HG02763 (cell line): ENCODE measurements around the gene RPL34.

Experiments used
- ATAC-seq: cut with Tn5 transposase; IDR thresholded peaks from one replicate; pipeline ENCODE4 v1.9.1; 2021; ENCODE audit warnings: mild to moderate bottlenecking, moderate library complexity; ENCODE audit not compliant: unreplicated experiment

RPL34 gene

DNA sequence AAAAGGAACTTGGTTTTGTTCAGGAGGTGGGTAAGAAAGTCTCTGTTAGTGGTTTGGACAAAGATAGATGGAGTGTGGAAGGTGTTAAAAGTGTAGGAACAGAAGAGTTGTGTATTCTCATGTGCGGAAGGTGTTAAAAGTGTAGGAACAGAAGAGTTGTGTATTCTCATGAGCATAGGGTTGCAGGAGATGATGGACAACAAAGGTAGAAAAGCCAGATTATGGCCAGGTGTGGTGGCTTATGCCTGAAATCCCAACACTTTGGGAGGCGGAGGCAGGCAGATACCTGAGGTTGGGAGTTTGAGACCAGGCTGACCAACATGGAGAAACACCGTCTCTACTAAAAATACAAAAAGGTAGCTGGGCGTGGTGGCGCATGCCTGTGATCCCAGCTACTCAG, 2.5 kb downstream of the RPL34 start:
- ATAC-seq = no peak

DNA sequence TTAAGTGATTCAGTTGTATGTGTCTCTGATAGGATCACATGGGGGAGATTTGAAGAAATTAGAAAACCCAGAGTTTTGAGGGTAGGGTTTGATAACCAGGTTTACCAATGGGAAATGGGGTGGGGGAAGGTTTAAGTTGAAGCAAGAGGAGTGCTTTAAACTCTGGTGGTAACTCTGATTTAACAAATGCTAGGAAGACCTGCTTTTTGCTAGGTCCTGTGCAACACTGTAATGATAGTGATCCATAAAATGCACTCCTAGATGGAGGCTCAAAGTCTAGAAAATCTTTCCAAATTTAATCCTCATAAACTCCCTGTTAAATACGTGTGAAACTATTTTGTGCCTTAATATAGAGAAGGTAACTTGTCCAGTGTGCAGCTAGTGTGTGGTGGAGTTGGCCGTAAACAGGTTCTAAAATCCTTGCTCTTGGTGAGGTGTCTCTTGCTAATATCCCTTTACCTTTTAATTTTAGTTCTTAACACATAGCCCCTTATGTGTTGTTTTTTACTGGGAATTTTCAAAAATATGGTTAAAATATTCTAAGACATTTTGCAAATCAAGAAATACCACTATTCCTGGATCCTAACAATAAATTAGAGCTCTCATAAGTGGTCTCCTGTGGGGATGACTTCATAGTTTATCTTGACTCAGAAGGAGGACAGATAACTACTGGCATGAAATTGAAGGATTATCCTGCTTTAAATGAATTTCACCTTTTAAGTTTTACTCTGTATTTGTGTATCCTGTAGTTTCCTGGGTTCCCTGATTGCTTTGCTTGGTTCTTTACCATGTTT, 4.1 kb downstream of the RPL34 start:
- no peak for ATAC-seq

- ATAC-seq = no peak
These were observed 5.7 kb downstream of the RPL34 start for GRCh38 chr4:108626056-108626455.

DNA sequence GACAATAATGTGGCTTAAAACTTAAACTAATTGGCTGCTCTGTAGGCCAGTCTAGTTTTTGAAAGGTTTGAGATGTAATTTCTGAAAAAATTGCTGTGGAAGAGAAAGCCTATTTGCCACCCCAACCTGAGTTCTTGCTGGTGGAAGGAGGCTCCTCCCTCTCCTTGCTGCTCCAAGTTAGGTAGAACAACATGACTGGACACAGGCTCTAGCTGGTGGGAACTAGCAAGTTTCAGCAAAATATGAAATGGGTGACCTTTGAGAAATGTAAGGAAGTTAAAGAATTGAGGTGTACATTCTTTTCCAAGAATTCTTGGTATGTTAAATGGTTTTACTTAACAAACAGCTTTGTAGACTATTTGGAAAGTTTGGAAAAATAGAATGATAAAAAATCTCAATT, 8.0 kb downstream of the RPL34 start:
- ATAC-seq = no peak

DNA sequence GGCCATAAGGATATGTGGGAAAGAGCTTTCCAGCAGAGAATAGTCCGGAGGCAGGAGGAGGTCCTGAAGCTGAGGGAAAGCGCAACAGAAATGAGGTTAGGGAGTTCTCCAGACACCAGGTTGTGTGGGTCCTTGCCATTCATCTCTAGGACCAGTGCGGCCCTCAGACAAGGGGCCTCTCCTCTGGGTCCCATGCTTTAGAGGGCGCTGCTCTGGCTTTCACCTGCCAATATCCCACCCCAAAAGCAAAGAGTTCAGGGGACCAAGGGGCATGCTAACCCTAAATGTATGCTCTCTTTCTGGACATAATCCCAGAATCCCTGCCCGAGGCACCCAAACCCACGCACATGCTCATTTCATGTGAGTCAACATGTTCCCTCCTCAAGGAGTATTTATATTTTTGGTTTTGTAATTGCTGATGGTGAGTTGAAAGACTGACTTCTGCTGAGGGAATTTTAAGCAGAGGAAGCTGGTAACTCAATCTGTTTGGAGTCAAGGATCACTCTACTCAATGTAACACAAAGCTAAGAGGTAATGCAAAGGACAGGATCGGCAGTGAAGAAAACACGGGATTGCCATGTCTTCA, 14.8 kb downstream of the RPL34 start:
- ATAC-seq = no peak

- ATAC-seq = no peak
These were observed 15.9 kb downstream of the RPL34 start for GRCh38 chr4:108636246-108636645.

- no peak for ATAC-seq
These were observed 17.5 kb downstream of the RPL34 start for GRCh38 chr4:108637856-108638255.

DNA sequence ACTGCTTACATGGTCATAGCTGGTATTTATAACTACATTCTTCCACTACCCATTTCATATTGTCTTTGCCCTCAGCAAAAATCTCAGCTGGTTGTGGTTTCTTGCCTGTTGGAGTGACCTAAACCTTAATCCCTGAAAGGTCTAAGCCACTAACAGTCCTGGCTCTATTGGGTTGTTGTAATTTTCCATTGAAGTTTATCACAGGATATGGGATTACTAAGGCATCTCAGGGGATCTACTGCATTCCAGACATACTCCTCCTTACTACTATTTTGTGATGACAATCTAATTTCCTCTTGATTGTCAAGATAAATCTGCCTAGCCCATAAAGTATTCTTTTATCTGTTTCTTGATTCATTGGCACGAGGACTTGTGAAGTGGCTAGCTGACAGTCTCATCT, 23.9 kb downstream of the RPL34 start:
- no peak for ATAC-seq

GRCh38 chr4:108646706-108647105, 26.3 kb downstream of the RPL34 start:
- ATAC-seq = no peak

DNA sequence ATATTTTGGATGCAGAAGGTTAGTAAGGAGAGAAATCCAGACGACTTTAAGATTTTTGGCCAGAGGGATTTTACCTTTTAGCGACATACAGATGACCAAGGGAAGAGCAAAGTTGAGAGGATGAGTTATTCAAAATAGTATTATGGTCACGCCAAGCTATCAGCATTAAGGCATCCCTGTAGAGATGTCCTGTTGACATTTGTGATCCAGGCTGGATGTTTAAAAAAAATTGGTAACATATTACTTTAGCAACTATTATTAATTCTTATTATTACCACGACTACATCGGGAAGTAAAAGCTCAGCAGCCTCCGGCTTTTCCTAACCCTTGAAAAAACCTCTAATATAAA, 29.5 kb downstream of the RPL34 start:
- peak; percentile 19 for ATAC-seq

GRCh38 chr4:108650212-108651013, 30.0 kb downstream of the RPL34 start, which contains the start of gene OSTC:
OSTC (plus strand) TSS chr4:108650599; CDS start chr4:108650656, 57 bp downstream.
- peak; percentile 93 for ATAC-seq

- ATAC-seq = no peak
These were observed 30.8 kb downstream of the RPL34 start for GRCh38 chr4:108651014-108651791.

- ATAC-seq = no peak
These were observed 42.3 kb downstream of the RPL34 start for GRCh38 chr4:108662629-108663028.

DNA sequence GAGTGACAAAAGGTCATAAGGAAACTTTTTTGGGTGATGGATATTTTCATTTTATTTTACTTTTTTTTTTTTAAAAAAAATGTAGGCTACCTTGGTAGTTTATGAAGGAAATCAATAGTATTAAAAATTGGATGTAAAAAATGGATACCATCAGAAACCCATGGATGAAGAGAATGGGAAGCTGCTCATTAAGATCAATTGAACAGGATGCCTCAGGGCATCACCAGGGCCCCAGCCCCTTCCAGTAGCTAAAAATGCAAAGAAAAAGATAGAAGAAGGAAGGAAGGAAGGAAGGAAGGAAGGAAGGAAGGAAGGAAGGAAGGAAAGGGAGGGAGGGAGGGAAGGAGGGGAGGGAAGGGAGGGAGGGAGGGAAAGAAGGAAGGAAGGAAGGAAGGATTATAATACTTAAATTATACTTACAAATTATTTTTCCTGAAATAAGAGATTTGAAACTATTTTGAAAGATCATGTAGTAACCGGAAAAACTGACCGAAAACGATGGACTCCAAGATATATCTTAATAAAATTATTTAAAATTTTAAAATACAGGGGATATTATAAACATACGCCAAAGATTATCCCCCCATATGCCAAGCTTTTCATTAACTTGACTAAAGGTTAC, 54.1 kb downstream of the RPL34 start:
- no peak for ATAC-seq
